COLO829 (cell line): ENCODE measurements around the gene STRN3.
A peak's percentile ranks its signal among the peaks of the same experiment; 100 is the strongest.
"Not testable (repeated sequence)": the region's sequence is repeated elsewhere in the genome, so short reads cannot be mapped to it uniquely, and the experiment has no call there.

Source experiments
- DNase-seq: peaks from one replicate; pipeline ENCODE4 v3.0.0; 2012; ENCODE audit warnings: low spot score

STRN3 gene

GRCh38 chr14:31001339-31001658, 24.9 kb downstream of the STRN3 start:
- DNase-seq = no peak

GRCh38 chr14:31000629-31001338, 25.4 kb downstream of the STRN3 start:
- no peak for DNase-seq

- no peak for DNase-seq
Observed at GRCh38 chr14:30999038-30999773, 27.0 kb downstream of the STRN3 start.

DNA sequence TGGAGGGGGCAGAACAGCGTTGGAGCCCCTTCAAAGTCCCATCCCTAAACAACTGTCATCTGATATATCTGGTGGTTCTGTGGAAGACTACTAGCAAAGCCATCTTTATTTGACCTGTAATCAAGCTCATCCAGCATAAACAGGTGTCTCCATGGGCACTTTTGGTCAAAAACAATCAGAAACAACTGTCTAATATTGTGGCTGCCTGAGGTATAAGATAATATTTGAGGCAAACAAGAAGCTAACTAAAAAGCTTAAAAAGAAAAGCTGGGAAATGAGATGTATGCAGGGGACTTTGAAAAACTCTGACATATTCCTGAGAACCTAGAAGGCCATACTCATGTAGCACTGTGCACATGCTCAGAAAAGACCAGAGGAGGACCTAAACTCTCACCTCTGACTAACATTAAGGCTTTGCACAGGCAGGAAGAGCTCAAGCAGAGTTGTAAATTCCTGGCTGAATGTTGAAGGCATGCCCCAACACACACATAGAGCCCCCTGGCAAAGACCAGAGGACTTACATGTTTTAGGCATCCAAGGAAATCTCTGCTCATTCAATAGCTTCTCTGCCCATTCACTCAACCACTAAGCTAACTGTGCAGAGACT, 28.0 kb downstream of the STRN3 start:
- no peak for DNase-seq

DNA sequence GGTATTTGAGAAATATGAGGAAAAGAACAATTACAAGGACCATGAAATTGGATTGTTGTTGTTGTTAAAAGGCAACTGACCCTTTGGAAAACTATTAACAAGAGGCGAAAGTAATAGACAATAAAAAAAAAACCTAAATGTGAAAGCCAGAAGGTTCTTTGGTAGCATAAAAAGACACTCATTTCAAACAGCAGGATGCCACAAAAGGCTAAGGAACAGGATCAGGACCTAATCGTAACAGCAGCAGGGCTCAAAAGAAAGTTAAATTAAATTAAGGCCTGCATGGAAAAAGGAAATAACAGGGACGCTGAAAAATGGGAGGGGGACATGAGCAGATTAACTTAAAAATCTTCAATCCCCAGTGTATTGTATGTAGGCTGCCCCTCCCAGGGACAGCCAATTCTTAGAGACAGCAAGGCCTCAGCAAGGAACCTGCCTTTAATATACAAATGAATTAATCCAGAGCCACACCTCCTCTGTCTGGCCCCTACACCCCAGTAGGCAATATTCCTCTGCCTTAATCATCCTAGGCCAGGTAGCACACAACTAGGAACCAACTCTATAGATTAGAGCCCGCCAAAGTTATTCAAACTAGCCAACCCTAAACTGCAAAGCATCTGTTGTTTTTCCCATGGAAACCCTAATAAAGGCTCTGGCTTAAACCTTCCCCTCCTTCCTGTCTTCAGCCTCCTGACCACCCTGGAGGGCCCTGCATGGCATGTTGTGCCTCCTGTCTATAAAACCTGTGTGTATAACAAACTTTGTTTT, 29.1 kb downstream of the STRN3 start:
- DNase-seq = no peak

DNA sequence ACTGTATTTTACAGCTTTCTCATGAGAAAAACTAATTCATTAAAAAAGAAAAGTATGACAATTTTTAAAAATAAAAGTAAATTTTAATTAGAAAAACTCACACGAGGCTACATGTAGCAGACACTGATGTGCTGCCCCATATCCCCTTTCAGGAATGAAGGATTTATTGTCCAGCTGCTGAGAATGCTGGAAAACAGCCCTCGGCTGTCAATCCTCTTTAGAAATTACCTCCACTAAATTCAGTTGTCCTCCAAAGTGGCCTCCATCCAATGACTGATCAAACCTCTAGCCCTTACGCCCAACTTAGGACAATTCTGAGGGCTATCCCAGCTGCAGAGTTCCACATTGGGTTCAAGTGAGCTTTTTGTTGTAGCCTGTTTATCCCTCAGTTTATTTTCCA, 30.5 kb downstream of the STRN3 start:
- no peak for DNase-seq

DNA sequence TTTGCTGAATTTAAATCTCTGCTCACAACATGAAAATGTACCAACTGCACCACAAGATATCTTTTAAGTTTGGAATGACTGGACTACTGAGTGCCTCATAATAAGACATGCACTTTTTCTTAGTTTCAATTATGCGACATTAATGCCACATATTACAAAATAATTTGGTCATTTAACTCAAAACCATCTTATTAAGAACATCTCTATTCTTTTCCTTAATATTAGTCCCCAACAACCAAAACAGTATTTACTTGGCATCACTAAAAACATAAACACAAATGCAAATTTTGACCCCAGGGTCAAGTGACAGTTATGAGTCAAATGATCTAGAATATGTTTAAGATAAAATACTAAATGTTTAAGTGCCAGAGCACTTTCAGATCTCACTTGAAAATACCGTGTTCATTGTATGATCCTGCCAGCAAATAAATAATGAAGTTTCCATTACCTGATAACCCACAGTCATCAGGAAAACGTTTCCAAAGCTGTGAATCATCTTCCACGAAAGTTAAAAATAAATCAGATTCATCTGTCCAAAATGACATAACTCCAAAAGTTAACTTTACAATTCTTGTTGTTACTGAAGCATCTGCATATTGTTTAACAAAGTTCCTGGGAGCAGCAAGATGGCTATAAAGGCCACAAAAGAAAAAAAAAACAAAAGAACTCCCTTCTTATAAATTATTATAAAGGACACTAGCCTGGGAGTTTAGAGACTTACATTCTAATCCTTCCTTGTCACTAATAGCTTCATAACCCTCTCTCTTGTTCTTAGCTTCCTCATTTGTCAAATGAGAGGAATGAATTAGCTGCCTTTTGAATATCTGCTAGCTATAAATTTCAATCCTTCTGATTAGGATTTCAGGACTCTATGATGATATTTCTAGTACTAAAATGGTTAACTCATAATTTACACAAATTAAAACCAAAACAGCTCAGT, 31.2 kb downstream of the STRN3 start:
- no peak for DNase-seq

GRCh38 chr14:30993071-30993470, 33.1 kb downstream of the STRN3 start:
- no peak for DNase-seq

- no peak for DNase-seq
Observed at GRCh38 chr14:30991408-30991807, 34.8 kb downstream of the STRN3 start.

- DNase-seq = no peak
Observed at GRCh38 chr14:30990770-30991169, 35.4 kb downstream of the STRN3 start.

- DNase-seq = no peak
Observed at GRCh38 chr14:30988509-30988908, 37.7 kb downstream of the STRN3 start.

DNA sequence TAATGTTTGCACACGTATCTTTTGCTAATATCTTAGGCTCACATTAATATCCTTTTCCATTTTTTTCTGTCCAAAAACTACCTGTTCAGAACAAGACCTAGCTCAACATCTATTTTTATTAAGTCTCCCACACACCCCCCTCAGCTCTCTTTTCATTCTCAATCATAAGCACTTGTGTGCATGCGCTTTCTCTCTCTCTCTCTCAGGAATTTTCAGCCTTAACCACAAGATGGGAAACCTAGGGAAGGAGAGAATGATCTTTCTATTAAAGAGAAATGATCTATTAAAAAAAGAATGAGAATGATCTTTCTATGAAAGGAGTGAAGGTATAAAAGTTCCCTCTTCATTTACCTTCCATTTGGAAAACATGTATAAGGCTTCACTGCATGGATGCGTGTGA, 40.4 kb downstream of the STRN3 start:
- no peak for DNase-seq

- DNase-seq = no peak
Observed at GRCh38 chr14:30983858-30984257, 42.3 kb downstream of the STRN3 start.

GRCh38 chr14:30982533-30982932, 43.6 kb downstream of the STRN3 start:
- no peak for DNase-seq

DNA sequence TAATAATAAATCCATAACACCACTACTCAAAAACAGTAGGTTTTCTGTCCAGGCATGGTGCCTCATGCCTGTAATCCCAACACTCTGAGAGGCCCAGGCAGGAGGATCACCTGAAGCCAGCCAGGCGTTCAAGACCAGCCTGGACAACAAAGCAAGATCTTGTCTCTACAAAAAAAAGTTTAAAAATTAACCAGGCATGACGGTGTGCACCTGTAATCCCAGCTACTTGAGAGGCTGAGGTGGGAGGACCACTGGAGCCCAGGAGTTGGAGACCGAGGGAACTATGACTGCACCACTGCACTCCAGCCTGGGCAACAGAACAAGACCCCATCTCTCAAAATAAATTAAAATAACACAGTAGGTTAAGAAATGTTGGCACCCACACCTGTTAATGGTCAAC, 45.2 kb downstream of the STRN3 start:
- DNase-seq = no peak

DNA sequence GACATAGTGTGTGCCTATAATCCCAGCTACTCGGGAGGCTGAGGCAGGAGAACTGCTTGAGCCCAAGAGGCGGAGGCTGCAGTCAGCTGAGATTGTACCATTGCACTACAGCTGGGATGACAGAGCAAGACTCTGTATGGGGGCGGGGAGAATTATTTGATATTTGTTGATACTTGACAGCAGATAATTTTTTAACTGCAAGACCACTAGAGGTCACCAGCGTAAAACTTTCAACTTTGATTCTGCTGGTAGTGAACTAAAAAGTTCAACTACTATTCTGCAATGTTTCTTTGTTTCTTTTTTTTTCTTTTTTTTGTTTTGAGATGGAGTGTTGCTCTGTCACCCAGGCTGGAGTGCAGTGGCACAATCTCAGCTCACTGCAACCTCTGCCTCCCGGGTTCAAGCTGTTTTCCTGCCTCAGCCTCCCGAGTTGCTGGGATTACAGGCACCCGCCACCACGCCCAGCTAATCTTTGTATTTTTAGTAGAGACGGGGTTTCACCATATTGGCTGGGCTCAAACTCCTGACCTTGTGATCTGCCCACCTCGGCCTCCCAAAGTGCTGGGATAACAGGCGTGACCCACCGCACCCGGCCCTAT, 46.0 kb downstream of the STRN3 start:
- peak; percentile 69 for DNase-seq

GRCh38 chr14:30977752-30978151, 48.4 kb downstream of the STRN3 start:
- no peak for DNase-seq

GRCh38 chr14:30974628-30975027, 51.6 kb downstream of the STRN3 start:
- no peak for DNase-seq

DNA sequence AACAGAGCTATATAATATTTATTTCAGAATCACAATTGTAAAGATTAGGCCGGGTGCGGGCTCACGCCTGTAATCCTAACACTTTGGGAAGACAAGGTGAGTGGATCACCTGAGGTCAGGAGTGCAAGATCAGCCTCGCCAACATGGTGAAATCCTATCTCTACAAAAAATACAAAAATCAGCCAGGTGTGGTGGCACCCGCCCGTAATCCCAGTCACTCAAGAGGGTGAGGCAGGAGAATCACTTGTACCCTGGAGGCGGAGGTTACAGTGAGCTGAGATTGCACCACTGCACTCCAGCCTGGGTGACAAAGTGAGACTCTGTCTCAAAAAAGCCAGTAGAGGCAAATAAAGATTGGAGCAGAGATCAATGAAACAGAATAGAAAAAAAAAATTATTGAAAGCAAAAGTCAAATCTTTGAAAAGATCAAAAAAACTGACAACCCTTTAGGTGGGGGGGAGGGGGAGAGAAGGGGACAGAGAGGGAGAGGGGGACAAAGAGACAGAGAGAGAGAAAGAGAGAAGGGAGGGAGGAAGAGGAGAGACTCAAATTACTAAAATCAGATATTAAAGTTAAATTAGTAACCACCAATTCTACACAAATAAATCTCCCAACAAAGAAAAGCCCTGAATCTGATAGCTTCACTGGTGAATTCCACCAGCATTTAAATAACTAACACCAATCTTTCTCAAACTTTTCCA, 53.1 kb downstream of the STRN3 start:
- DNase-seq = no peak

DNA sequence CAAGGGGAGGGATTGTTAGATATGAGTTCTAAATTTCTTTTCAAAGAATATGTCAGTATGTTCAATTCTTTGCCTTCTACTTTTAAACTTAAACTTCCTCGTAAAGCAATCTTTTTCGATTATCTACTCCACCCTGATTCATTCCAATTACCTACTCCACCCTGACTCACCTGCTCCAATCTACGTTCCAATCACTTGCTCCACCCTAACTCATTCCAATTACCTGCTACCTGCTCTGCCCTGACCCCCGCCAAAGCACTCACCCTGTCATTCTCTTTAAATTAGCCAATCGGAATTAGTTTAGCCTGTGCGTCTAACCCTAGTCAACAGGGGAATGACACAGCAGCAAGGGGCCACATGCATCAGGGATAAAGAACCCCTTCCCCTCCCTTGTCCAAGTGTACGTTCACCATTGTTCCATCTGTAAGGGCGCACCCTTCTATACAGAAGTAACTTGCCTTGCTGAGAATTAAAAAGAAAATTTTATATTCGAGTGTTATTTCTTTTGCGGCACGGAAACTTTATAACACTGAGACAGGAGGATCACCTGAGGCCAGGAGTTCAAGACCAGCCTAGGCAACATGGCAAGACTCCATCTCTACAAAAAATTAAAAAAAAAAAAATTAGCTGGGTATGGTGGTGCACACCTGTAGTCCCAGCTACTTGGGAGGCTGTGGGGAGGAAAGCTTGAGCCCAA, 54.0 kb downstream of the STRN3 start:
- DNase-seq = not testable (repeated sequence)
